ENCODE measurements around the gene LPIN3.

The LPIN3 gene

GRCh38 chr20:41367393-41367695 lies 26.7 kb downstream of the LPIN3 start:
- DNase-seq: no peak

- no peak for DNase-seq
Observed at GRCh38 chr20:41367956-41368355, 27.3 kb downstream of the LPIN3 start.

- no peak for DNase-seq
Observed at GRCh38 chr20:41369673-41370072, 29.1 kb downstream of the LPIN3 start.

GRCh38 chr20:41370176-41370575 lies 29.6 kb downstream of the LPIN3 start:
- no peak for DNase-seq

- DNase-seq: no peak
Observed at GRCh38 chr20:41371371-41371770, 30.8 kb downstream of the LPIN3 start.

GRCh38 chr20:41373251-41373783 lies 32.7 kb downstream of the LPIN3 start:
- no peak for DNase-seq

- no peak for DNase-seq
Observed at GRCh38 chr20:41373931-41374920, 33.6 kb downstream of the LPIN3 start.

GRCh38 chr20:41375846-41376245 lies 35.2 kb downstream of the LPIN3 start:
- no peak for DNase-seq

GRCh38 chr20:41376349-41376748 lies 35.7 kb downstream of the LPIN3 start:
- no peak for DNase-seq

GRCh38 chr20:41377275-41377674 lies 36.7 kb downstream of the LPIN3 start:
- no peak for DNase-seq

- no peak for DNase-seq
Observed at GRCh38 chr20:41379551-41379950, 38.9 kb downstream of the LPIN3 start.

- DNase-seq: no peak
Observed at GRCh38 chr20:41380551-41381193, 40.1 kb downstream of the LPIN3 start.

- DNase-seq: no peak
Observed at GRCh38 chr20:41382791-41383305, 42.2 kb downstream of the LPIN3 start.

- no peak for DNase-seq
Observed at GRCh38 chr20:41386502-41387427, 46.1 kb downstream of the LPIN3 start.

- no peak for DNase-seq
Observed at GRCh38 chr20:41387444-41387851, 46.8 kb downstream of the LPIN3 start.

GRCh38 chr20:41390889-41391288 lies 50.3 kb downstream of the LPIN3 start:
- no peak for DNase-seq

- DNase-seq: no peak
Observed at GRCh38 chr20:41391587-41392001, 51.0 kb downstream of the LPIN3 start.

GRCh38 chr20:41392295-41392694 lies 51.7 kb downstream of the LPIN3 start:
- no peak for DNase-seq

- no peak for DNase-seq
Observed at GRCh38 chr20:41392871-41393704, 52.5 kb downstream of the LPIN3 start.

GRCh38 chr20:41393705-41394066 lies 53.1 kb downstream of the LPIN3 start:
- DNase-seq: no peak

- no peak for DNase-seq
Observed at GRCh38 chr20:41394081-41394480, 53.5 kb downstream of the LPIN3 start.

Data from DMS79 (cell line).